HG03060 (cell line): ENCODE data around the gene PLOD3.
"Not testable (repeated sequence)": the region's sequence is repeated elsewhere in the genome, so short reads cannot be mapped to it uniquely, and the experiment has no call there.

Experiments used
- ATAC-seq: cut with Tn5 transposase; IDR thresholded peaks from one replicate; pipeline ENCODE4 v1.9.1; 2021; ENCODE audit warnings: low read depth, moderate number of reproducible peaks; ENCODE audit not compliant: unreplicated experiment

The PLOD3 gene

DNA sequence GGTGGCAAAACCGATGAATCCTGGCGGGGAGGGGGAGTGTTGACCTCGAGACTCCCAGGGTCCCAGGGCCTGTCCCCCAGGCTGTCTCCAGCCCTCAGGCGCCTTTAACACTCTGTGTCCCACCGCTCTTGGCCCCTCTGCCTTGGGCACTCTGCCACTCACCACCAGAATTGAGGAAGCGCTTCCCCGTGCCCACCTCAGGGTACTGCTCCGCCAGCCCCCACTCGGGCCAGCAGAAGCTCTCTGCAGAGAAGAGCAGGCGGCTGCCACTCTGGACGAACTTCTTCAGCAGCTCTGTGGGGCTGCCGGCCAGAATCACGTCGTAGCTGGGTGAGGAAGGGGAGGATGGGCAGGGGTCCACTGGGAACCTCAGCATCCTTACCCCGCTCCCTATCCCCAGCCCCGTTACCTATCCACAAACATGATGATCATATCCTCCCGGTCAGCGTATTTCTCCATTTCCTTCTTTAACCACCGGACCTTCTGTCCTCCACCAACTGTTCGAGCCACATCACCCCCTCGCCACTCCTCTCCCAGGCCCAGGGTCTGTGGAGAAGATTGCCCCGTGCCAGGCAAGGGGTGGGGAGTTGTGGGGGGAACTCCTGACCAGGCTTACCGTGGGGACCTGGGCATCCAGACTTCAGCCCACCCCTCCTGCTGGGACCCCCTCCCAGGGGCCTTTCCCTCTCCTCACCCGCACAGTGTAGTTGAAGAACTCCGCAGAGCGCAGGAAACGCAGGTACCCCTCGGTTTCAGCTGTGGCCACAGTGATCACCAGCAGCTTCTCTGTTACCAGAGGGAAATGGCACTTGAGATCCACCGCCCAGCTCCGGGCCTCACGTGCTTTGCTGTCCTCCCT lies 1.2 kb downstream of the PLOD3 start:
- no peak for ATAC-seq

DNA sequence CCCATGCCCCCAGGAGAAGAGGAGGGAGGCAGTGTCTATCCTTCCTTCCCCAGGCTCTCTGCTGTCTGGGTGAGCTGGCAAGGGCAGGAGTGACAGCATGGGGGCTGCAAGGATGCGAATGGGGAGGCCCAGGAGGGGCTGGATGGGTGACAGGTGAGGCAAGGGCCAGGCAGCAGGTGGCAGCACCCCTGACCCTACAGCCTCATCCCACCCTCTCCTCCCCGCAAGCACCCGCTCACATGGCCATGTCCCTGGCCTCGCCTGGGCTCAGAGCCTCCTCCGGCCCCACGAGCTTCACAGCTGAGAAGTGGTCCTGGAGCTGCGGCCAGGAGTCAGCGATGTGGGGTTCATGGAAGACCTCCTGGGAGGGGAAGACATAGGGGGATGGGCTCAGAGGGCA lies 5.4 kb downstream of the PLOD3 start:
- ATAC-seq = no peak

DNA sequence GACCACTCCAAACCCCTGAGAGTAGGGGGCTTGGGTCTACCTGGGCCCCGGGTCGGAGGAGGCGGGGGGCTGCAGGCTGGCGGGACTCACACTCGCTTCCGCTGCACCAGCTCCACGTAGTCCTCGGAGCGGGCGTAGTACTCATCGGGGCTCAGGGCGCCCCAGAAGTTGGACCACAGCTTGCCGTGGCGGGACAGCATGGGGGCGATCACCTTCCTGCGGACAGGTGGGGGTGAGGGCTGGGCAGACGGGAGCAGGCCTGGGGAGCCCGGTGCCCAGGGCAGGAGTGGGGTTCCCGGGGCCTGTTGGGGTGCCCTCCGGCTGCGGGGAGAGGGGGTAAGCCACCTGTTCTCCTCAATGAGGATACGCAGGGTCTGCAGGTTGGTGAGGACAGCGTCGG lies 5.9 kb downstream of the PLOD3 start:
- no peak for ATAC-seq

DNA sequence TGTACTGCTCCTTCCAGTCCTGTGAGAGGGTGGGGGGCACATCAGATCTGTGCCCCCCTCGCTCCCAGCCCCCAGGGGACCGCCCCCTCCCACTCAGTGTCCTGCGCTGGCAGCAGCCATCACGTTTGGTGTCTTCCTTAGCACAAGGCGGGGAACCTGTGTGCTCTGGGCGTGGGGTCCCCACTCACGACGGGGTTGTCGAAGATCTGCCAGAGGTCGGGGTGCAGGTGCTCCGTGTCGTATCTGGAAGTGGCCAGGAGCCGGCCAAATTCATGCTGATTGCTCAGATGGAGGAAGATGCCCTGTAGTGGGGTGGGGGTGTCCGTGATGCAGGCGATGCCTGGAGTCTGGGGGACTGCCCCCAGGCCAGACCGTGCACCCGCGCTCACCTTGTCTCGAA lies 7.2 kb downstream of the PLOD3 start:
- no peak for ATAC-seq

DNA sequence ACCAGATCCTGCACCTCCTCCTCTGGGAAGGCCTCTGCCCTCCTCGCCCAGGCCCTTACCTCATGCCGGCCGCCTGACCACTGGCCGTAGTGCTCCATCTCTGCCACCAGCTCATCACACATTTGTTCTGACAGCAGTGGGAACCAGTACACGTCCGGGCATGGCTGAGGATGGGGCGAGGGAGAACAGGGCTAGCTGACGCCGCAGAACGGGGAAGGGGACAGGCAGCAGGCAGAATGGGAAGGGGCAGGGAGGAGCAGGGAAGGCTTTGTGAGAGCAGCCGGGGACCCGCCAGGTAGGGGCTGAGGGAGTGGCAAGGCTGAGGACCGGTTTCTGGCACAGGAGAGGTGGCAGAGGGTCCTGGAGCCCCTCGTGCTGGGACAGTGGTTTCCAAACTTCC lies 8.6 kb downstream of the PLOD3 start:
- ATAC-seq = no peak

DNA sequence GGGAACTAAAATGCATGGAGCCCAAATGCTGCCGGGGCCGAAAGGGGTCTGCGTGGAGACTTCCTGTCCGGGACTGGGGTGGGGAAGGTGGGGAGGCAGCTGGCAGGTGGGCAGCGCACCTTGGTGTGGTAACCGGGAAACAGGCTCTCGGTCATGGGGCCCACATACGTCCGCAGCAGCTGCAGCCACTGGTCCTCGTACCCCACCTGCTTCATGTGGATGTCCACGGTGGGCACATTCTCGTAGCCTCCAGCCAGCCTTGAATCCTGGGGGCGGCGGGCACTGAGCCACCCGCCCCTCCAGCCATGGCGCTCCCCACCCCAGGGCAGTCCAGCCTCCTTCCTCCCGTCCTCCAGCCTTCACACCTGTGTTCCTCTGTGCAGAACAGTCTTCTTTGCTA lies 9.9 kb downstream of the PLOD3 start:
- ATAC-seq = no peak

DNA sequence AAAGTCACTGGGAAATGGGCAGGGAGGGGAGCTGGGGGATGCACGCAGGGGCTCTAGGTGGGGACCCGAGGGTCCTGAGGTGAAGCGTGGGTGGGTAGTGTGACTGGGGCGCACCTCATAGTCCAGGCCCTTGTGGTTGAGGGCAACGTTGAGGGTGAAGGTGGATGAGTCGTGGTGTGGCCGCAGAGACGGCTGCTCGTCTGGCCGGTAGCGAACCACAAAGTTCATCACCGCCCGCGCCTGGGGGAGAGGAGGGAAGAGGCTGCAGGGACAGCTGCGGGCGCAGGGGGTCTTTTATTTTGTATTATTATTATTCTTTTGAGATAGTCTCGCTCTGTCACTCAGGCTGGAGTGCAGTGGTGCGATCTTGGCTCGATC lies 10.7 kb downstream of the PLOD3 start:
- ATAC-seq = no peak

DNA sequence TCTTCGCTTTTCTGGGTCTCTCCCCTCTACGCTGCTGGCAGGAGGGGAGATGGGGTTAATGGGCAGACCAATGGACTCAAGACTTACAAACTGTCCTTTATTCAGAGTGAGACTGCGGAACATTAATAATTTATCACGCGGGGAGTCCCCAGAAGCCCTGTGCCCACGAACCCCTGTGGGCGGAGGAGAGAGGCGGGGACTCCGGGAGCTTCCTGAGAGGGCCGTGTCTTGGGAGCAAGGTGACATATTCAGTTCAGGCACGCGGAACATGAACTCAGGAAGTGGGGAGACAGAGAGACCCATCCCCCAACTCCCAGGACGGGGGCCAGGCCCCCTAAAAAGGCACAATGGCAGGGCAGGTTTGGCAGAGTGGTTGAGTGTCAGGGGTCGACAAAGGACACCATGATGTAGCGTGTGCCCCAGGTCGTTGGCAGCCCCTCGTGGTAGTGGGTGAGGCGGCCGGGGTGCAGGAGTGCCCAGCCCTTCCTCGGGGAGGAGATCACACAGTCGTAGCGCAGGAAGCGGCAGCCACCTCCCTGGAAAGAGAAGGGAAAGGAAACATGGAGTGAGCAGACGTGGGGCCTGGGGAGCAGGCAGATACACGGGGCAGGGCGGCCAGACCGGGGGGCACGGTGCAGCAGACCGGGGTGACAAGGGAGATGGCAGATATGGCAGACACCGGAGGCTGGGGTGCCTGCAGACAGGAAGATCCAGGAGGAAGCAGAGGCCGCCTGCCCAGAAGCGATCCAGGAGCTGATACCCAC lies 11.3 kb downstream of the PLOD3 start:
- no peak for ATAC-seq

DNA sequence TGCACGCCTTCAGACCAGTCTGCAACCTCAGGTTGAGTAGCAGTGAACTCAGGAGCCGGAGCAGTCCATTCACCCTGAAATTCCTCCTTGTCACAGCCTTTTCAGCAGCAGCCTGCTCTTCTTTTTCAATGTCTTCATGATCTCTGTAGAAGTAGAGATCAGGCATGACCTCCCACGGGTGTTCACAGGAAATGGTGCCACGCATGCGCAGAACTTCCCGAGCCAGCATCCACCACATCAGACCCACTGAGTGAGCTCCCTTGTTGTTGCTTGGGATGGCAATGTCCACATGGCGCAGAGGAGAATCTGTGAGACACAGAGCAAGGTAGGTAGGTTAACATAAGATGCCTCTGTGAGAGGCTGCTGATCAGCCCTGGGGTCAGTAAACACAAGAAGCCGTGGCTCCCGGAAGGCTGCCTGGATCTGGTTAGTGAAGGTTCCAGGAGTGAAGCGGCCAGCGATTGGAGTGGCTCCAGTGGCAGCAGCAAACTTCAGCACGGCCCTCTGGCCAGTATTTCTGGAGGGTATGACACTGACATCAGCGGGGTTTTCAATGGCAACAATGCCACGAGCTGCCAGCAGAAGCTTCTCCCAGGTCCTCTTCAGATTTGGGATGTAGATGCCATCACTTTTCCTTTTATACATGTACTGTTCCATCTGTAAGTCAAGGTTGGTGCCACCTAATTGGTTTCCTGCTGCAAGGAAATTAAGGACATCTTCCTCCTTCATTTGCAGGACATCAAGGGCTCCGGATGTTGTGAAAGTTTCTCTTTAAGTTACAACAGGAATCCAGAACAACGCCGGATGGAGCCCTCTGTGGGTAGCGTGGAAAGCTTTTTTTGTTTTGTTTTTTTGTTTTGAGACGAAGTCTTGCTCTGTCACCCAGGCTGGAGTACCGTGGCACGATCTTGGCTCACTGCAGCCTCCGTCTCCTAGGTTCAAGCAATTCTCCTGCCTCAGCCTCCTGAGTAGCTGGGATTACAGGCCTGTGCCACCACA lies 13.3 kb downstream of the PLOD3 start:
- not testable (repeated sequence) for ATAC-seq

DNA sequence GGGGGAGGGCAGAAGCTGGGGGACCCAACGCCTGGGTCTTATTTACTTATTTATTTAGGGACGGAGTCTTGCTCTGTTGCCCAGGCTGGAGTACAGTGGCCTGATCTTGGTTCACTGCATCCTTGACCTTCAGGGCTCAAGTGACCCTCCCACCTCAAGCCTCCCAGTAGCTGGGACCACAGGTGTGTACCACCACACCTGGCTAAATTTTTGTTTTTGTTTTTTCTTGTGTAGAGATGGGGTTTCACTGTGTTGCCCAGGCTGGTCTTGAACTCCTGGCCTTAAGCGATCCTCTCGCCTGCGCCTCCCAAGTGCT lies 14.8 kb downstream of the PLOD3 start:
- no peak for ATAC-seq

DNA sequence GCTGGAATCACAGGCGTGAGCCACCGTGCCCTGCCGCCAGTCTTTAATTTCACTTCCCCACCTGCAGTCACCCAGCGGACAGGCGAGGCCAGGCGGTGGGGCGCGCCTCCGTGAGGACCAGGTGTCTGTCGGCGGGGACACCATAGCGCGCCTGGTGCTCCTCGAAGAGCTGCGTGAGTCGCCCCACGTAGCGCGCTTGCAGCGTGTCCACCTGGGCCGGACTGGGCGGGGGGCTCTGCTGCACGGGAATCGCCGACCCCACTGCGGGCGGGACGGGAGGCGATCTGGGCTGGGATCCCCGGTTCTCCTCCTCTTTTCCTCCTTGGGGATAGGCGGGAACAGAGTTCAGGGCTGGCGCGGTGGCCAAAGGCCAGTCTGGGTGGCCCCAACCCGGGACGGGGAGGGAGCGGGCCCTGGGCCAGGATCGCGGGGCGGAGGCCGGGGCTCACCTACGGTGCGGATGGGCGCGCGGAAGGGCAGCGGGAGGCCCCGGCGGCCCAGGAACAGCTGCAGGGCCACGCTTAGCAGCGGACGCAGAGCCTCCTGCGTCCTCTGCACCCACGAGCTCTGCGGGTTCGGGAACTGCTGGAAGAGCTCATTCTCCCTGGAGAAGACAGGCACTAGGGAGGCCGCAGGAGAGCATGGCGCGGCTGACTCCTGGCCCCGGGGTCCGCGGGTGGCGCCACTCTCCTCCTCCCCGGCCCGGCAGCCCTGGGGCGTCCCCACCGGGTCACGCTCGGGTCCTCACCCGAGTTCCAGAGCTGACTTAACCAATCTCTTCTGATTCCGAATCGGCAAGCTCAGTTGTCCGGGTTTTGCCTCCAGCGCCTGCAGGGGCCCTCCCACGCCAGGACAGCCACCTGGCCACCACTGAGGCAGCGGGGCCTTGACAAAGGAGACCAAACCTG lies 15.4 kb downstream of the PLOD3 start:
- no peak for ATAC-seq

DNA sequence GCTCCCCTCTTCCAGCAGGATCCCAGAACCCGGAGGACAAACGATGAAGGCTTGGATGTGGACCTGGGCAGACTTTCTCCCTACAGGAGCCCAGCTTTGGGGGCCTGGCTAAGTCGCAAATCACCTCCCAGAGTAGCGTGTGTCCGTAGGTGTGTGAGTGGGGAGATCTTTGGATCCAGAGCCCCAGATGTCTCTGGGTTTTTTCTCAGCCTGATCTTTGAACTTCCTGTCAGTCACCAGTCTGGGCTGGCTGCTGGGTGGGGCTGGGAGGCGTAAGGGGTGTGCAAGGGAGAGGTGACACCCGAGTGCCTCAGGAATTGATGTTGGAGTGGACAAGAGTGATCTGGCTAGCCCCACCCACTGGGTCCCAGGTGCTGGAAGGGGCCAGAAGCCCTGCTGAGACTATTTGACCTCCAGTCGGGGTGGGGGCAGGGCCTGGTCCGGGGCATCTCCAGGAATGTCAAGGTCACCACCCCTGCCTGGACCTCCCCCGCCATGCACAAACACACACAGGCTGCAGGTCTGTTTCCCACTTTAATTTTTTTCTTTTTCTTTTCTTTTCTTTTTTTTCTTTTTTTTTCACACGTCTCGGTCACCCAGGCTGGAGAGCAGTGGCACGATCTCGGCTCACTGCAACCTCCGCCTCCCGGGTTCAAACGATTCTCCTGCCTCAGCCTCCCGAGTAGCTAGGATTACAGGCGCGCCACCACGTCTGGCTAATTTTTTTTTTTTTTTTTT lies 16.4 kb downstream of the PLOD3 start, which contains the start of gene MOGAT3:
TSS of gene MOGAT3 (minus strand) at position 175 of the 738 bp plus-strand sequence. CDS start 182 bp downstream, outside the sequence.
- ATAC-seq = no peak

DNA sequence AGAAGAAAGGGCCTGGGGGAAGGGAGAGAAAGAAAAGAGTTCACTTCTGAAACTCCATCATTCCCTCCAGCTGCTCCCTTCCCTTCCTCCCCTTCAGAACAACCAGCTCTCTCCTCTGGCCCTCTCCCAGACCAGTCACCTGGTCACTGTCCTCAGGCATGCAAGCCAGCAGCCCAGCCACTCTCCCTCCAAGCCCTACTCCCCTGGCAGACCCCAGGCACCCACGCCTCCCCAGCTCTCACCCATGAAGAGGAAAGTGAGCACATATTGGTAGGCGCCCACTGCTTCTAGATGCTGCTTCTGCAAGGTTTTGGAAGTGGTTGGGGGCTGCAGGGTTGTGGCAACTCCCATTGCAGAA lies 16.9 kb downstream of the PLOD3 start:
- no peak for ATAC-seq

DNA sequence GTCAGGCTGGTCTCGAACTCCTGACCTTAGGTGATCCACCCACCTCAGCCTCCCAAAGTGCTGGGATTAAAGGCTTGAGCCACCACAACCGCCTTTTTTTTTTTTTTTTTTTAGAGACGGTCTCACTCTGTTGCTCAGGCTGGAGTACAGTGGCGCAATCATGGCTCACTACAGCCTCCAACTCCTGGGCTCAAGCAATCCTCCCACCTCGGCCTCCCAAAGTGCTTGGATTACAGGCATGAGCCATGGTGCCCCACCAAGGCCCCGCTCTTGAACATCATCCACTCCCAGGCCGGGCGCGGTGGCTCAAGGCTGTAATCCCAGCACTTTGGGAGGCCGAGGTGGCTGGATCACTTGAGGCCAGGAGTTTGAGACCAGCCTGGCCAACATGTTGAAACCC lies 17.9 kb downstream of the PLOD3 start:
- not testable (repeated sequence) for ATAC-seq

DNA sequence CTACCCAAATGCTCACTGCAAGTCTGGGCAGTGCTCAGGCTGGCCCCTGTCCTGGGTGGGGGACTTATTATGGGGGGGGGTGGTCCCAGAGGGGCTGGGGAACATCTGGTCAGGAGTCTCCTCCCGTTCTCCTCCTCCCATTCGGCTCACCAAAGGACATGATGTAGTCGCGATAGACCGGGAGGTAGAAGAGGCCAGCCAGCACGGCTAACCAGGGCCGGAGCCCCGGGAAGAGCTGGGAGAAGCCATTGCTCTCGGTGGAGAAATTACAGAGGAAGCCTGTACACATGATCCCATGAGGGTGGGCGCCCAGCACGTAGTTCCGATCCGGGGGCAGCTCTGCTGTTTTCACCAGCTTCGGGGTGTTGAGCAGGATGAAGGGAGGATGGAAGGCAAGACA lies 18.9 kb downstream of the PLOD3 start:
- no peak for ATAC-seq

DNA sequence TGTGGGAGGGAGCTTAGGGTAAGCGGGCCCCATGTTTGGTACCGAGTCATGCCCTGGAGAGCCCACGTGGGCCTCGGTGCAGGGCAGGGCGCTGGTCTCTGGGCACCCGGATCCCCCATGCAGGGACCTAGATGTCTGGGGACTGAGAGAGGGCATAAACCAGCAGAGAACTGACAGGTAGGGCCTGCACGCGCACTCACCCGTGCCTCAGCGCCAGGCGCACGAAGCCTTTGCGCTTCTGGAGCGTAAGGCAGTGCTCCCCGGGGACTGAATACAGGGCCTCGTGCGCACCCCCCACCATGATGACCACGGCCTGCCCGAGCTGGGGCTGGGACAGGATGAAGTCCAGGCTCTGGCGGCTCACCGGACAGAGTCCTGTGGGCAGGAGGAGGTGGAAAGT lies 19.4 kb downstream of the PLOD3 start:
- ATAC-seq = no peak

DNA sequence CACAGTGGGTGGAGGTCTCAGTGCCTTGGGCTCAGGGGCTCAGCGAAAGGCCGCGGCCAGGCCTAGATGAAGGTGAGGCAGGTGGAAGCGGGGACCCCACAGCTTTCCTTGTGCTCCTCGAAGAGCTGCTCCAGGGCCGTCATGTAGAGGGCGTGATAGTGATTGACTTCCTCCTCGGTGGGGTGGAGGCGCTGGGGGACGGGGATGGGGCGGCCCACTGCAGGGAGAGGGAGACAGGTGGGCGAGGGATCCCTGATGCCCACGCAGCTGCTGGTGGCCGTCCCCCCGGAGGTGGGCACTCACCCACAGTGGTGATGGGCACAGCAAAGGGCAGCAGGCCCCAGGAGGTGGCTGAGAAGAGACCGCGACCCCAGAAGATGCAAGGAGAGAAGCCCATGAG lies 21.5 kb downstream of the PLOD3 start:
- ATAC-seq = no peak

DNA sequence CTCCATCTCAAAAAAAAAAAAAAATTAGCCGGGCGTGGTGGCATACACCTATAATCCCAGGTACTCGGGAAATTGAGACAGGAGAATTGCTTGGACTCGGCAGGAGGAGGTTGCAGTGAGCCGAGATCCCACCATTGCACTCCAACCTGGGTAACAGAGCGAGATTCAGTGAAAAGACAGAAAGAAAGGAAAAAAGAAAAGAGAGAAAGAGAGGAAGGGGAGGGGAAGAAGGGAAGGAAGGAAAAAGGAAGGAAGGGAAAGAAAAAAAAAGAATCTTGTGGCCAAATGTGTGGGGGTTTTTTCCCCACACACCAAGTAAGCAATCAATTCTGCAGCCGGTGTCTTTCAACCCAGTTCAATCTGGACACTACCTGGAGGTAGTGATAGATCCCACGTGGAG lies 28.3 kb downstream of the PLOD3 start:
- no peak for ATAC-seq

DNA sequence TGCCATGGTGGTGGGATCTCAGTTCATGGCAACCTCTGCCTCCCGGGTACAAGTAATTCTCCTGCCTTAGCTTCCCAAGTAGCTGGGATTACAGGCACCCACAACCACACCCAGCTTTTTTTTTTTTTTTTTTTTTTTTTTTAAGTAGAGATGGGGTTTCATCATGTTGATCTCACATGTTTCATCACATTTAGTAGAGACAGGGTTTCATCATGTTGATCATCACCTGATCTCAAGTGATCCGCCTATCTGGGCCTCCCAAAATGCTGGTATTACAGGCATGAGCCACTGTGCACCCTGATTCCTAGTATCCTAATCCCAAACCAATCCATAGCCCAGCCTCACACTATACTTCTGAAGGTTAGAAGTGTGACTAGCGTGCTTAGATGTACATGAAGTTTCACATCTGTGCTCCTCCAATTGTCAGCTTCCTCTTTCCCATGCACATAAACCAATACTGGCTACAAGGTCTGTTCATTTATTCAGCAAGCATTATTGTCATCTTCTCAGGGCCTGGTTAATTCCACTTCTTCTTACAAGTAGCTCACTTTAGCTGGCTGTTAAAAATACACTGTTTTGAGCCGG lies 30.4 kb downstream of the PLOD3 start:
- ATAC-seq = no peak
